Measurements from ENCODE around the gene PROZ.

The PROZ gene

DNA sequence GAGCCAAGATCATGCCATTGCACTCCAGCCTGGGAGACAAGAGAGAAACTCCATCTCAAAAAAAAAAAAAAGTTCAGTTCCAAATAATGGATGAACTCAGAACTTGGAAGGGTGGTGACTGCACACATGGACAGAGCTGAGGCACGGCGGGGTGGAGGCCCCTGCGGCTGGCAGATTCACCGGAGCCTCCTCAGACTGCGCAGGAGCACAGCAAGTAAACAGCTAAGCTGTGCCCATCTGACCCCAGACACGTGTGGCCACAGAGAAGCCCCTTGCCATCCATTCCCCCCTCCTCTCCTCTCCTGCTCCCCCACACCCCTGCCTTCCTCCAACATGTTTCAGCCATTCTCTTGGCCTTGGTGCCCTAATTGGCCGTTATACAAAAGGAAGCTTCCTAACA is 15.6 kb upstream of the PROZ start:
- H3K9me3 ChIP-seq (ENCODE audit: control insufficient read depth in 1 of 2, low read length in 2 of 2), result no peaks in the 10 kb centered on the region
- no peak overlapping the region for H3K9ac ChIP-seq (ENCODE audit: low read depth in 1 of 2, low read length in 2 of 2)
- H3K36me3 ChIP-seq (ENCODE audit: control insufficient read depth in 1 of 2, insufficient read depth in 2 of 2, low read length in 2 of 2), result no peaks in the 10 kb centered on the region
- no peak overlapping the region for H3K27ac ChIP-seq (ENCODE audit: low read depth, low read length)
- no peaks in the 10 kb centered on the region for H3K27me3 ChIP-seq (ENCODE audit: control insufficient read depth in 1 of 2, insufficient read depth in 2 of 2, low read length in 2 of 2)
- no peak overlapping the region for H3K4me3 ChIP-seq (ENCODE audit: low read depth in 1 of 2, low read length in 2 of 2)
- no peaks in the 10 kb centered on the region for H3K4me1 ChIP-seq (ENCODE audit: control insufficient read depth in 1 of 2, insufficient read depth in 2 of 2, low read length in 2 of 2)

DNA sequence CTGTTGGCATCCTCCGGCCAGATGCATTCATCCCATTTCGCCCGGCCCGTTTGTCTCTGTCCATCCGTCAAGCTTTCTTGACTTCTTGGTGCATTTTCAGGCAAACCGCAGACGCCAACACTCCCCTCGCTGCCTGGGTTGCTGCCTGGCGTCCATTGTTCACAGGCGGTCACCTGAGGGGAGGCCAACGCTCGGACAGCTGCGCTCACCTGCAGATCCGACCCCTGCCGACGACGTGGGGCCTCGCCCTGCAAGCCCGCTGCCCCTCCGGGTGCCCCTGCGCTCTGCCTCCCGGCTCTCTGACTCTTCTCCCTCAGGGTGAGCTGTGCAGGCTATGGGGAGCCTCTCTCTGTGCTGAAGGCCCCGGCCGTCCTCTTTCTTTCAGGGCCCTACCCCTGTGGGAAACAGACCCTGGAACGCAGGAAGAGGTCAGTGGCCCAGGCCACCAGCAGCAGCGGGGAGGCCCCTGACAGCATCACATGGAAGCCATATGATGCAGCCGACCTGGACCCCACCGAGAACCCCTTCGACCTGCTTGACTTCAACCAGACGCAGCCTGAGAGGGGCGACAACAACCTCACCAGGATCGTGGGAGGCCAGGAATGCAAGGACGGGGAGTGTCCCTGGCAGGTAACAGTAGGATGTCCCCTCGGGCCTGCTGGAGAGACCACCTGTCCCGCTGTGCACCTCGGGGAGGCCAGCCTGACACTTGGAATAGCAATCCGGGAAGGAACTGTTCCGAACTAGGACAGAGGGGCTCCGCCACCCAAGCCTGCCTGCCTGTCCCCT is 14.8 kb upstream of the PROZ start:
- Histone ChIP-seq H3K27me3 (ENCODE audit: control insufficient read depth in 1 of 2, insufficient read depth in 2 of 2, low read length in 2 of 2) (no peaks in the 10 kb centered on the region), H3K4me1 (ENCODE audit: control insufficient read depth in 1 of 2, insufficient read depth in 2 of 2, low read length in 2 of 2) (no peaks in the 10 kb centered on the region), H3K36me3 (ENCODE audit: control insufficient read depth in 1 of 2, insufficient read depth in 2 of 2, low read length in 2 of 2) (no peaks in the 10 kb centered on the region), H3K9ac (ENCODE audit: low read depth in 1 of 2, low read length in 2 of 2) (no peak overlapping the region), H3K4me3 (ENCODE audit: low read depth in 1 of 2, low read length in 2 of 2) (no peak overlapping the region), H3K27ac (ENCODE audit: low read depth, low read length) (no peak overlapping the region), H3K9me3 (ENCODE audit: control insufficient read depth in 1 of 2, low read length in 2 of 2) (no peaks in the 10 kb centered on the region)

DNA sequence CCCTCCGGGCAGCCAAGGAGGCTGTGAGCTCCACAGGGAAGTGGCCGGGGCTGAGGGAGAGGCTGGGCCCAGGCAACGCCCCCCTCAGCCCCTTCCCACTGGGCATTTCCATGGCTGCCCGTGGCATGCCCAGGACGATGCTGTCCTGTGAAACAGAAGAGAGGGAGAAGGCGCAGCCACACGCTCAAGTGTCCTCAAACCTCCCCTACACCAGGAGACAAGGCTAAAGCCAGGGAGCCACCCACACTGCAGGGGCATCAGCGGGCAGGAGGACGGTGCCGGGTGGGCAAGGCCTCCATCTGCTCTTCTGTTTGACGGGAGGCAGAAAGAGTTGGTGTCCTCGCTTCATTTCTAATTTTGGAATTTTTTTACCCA is 14.2 kb upstream of the PROZ start:
- no peaks in the 10 kb centered on the region for H3K4me1 ChIP-seq (ENCODE audit: control insufficient read depth in 1 of 2, insufficient read depth in 2 of 2, low read length in 2 of 2)
- no peaks in the 10 kb centered on the region for H3K27me3 ChIP-seq (ENCODE audit: control insufficient read depth in 1 of 2, insufficient read depth in 2 of 2, low read length in 2 of 2)

DNA sequence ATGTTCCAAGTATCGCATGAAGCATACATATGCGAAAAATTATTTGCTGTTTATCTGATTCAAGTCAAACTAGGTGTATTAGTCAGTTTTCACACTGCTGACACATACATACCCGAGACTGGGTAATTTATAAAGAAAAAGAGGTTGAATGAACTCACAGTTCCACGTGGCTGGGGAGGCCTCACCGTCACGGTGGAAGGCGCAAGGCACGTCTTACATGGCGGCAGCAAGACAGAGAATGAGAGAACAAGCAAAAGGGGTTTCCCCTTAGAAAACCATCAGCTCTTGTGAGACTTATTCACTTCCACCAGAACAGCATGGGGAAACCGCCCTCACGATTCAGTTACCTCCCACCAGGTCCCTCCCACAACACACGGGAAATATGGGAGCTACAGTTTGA is 13.0 kb upstream of the PROZ start:
- H3K9me3 ChIP-seq (ENCODE audit: control insufficient read depth in 1 of 2, low read length in 2 of 2), result no peaks in the 10 kb centered on the region
- H3K27ac ChIP-seq (ENCODE audit: low read depth, low read length), result no peak overlapping the region
- H3K27me3 ChIP-seq (ENCODE audit: control insufficient read depth in 1 of 2, insufficient read depth in 2 of 2, low read length in 2 of 2), result no peaks in the 10 kb centered on the region
- H3K4me3 ChIP-seq (ENCODE audit: low read depth in 1 of 2, low read length in 2 of 2), result no peak overlapping the region
- no peaks in the 10 kb centered on the region for H3K4me1 ChIP-seq (ENCODE audit: control insufficient read depth in 1 of 2, insufficient read depth in 2 of 2, low read length in 2 of 2)
- H3K9ac ChIP-seq (ENCODE audit: low read depth in 1 of 2, low read length in 2 of 2), result no peak overlapping the region
- H3K36me3 ChIP-seq (ENCODE audit: control insufficient read depth in 1 of 2, insufficient read depth in 2 of 2, low read length in 2 of 2), result no peaks in the 10 kb centered on the region

More for the DNA sequence above, 14.2 kb upstream of the PROZ start:
- no peaks in the 10 kb centered on the region for H3K9me3 ChIP-seq (ENCODE audit: control insufficient read depth in 1 of 2, low read length in 2 of 2)
- no peak overlapping the region for H3K27ac ChIP-seq (ENCODE audit: low read depth, low read length)
- H3K36me3 ChIP-seq (ENCODE audit: control insufficient read depth in 1 of 2, insufficient read depth in 2 of 2, low read length in 2 of 2), result no peaks in the 10 kb centered on the region
- H3K9ac ChIP-seq (ENCODE audit: low read depth in 1 of 2, low read length in 2 of 2), result no peak overlapping the region
- no peak overlapping the region for H3K4me3 ChIP-seq (ENCODE audit: low read depth in 1 of 2, low read length in 2 of 2)

DNA sequence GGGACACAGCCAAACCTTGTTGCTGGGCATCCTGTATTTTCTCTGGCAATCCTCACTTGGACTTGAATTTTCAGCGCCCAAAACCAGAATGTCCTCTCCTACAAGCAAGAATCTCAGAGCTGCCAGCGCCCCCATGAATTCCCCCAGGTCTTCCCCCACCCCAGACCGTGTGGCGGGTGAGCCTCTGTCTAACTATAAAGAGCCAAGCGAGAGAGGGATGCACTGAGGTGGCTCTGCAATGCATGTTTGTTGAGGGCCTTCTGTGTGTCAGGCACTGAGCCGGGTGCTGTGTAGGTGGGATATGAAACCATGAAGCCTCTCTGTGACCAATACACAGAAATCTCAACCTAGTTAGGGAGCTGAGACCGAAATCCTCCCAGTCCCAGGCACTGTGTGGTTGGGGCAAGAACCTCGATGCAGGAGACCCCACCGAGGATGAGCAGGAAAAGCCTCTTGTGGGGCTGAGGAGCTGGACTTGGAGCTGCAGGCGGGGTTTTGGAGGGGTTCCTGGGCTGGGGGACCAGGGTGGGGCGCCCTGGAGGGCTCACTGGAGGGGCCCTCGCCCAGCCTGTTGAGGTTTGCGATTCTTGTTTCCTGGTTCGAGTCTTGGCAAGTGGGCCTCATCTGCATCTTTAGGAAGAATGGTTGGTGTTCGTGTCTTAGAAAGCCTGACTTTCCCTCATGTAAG is 12.4 kb upstream of the PROZ start:
- Histone ChIP-seq H3K27ac (ENCODE audit: low read depth, low read length) (no peak overlapping the region), H3K4me1 (ENCODE audit: control insufficient read depth in 1 of 2, insufficient read depth in 2 of 2, low read length in 2 of 2) (no peaks in the 10 kb centered on the region), H3K27me3 (ENCODE audit: control insufficient read depth in 1 of 2, insufficient read depth in 2 of 2, low read length in 2 of 2) (no peaks in the 10 kb centered on the region)

DNA sequence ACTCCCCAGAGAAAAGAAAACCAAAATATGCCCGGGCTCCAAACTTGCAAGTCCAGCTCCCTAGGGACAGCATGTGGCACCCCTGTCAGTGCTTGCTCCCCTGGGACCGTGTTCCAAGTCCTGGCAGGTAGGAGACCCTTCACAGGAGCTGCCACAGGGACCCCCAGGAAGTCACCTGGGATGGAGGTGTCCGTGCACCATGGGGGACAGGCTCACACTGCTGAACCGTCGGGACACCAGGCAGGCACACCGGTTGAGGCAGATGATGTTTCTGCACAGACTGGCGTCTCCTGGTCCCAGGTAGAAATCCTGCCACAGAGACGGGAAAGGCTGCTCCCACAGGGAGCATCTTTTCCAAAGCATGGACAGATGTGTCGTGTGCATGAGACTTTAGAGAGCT is 11.7 kb upstream of the PROZ start:
- H3K9me3 ChIP-seq (ENCODE audit: control insufficient read depth in 1 of 2, low read length in 2 of 2), result no peaks in the 10 kb centered on the region
- H3K27me3 ChIP-seq (ENCODE audit: control insufficient read depth in 1 of 2, insufficient read depth in 2 of 2, low read length in 2 of 2), result peaks cover 0 to 2% of the 10 kb centered on the region in 2 donors
- H3K4me3 ChIP-seq (ENCODE audit: low read depth in 1 of 2, low read length in 2 of 2), result no peak overlapping the region
- H3K4me1 ChIP-seq (ENCODE audit: control insufficient read depth in 1 of 2, insufficient read depth in 2 of 2, low read length in 2 of 2), result no peaks in the 10 kb centered on the region
- no peaks in the 10 kb centered on the region for H3K36me3 ChIP-seq (ENCODE audit: control insufficient read depth in 1 of 2, insufficient read depth in 2 of 2, low read length in 2 of 2)
- H3K9ac ChIP-seq (ENCODE audit: low read depth in 1 of 2, low read length in 2 of 2), result no peak overlapping the region
- H3K27ac ChIP-seq (ENCODE audit: low read depth, low read length), result no peak overlapping the region

More for the DNA sequence above, 12.4 kb upstream of the PROZ start:
- Histone ChIP-seq H3K9me3 (ENCODE audit: control insufficient read depth in 1 of 2, low read length in 2 of 2) (no peaks in the 10 kb centered on the region), H3K36me3 (ENCODE audit: control insufficient read depth in 1 of 2, insufficient read depth in 2 of 2, low read length in 2 of 2) (no peaks in the 10 kb centered on the region), H3K9ac (ENCODE audit: low read depth in 1 of 2, low read length in 2 of 2) (no peak overlapping the region), H3K4me3 (ENCODE audit: low read depth in 1 of 2, low read length in 2 of 2) (no peak overlapping the region)

DNA sequence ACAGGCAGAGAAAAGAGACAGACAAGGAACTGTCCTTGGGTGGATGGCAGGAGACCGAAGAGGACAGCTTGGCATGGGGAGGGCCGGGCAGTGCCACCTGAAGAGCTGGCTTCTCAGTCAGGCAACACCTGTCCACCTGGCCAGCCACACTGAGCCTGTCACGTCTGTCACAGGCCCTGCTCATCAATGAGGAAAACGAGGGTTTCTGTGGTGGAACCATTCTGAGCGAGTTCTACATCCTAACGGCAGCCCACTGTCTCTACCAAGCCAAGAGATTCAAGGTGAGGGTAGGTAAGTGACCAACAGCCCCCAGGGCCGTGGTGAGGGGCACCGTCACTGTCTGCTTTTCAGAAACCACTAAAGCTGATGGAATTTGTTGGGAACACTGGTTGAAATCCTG is 11.2 kb upstream of the PROZ start:
- H3K9ac ChIP-seq (ENCODE audit: low read depth in 1 of 2, low read length in 2 of 2), result no peak overlapping the region
- no peaks in the 10 kb centered on the region for H3K36me3 ChIP-seq (ENCODE audit: control insufficient read depth in 1 of 2, insufficient read depth in 2 of 2, low read length in 2 of 2)
- H3K9me3 ChIP-seq (ENCODE audit: control insufficient read depth in 1 of 2, low read length in 2 of 2), result no peaks in the 10 kb centered on the region
- H3K4me3 ChIP-seq (ENCODE audit: low read depth in 1 of 2, low read length in 2 of 2), result no peak overlapping the region
- no peak overlapping the region for H3K27ac ChIP-seq (ENCODE audit: low read depth, low read length)
- H3K27me3 ChIP-seq (ENCODE audit: control insufficient read depth in 1 of 2, insufficient read depth in 2 of 2, low read length in 2 of 2), result peaks cover 0 to 6% of the 10 kb centered on the region in 2 donors
- peaks cover 0 to 3% of the 10 kb centered on the region in 2 donors for H3K4me1 ChIP-seq (ENCODE audit: control insufficient read depth in 1 of 2, insufficient read depth in 2 of 2, low read length in 2 of 2)

DNA sequence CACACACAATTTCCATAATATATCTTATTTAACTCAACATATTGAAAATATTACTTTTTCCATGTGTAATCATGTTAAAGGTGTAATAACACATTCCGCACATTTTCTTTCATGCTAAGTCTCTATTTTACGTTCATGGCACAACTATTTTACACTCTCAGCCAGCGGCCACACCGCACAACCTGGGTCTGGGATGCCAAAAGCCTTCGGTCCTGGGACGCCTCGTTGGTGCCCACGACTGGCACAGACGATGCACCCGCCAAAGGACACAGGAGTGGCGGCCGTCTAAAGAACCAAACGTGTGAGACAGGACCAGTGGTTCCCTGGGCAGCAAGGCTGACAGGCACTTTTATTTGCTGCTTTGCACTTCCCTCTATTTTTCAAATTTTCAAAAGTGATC is 10.0 kb upstream of the PROZ start:
- H3K9me3 ChIP-seq (ENCODE audit: control insufficient read depth in 1 of 2, low read length in 2 of 2), result no peaks in the 10 kb centered on the region
- H3K27me3 ChIP-seq (ENCODE audit: control insufficient read depth in 1 of 2, insufficient read depth in 2 of 2, low read length in 2 of 2), result peaks cover 0 to 6% of the 10 kb centered on the region in 2 donors
- H3K4me3 ChIP-seq (ENCODE audit: low read depth in 1 of 2, low read length in 2 of 2), result no peak overlapping the region
- no peaks in the 10 kb centered on the region for H3K36me3 ChIP-seq (ENCODE audit: control insufficient read depth in 1 of 2, insufficient read depth in 2 of 2, low read length in 2 of 2)
- H3K27ac ChIP-seq (ENCODE audit: low read depth, low read length), result no peak overlapping the region
- no peak overlapping the region for H3K9ac ChIP-seq (ENCODE audit: low read depth in 1 of 2, low read length in 2 of 2)
- peaks cover 6 to 15% of the 10 kb centered on the region in 2 donors for H3K4me1 ChIP-seq (ENCODE audit: control insufficient read depth in 1 of 2, insufficient read depth in 2 of 2, low read length in 2 of 2)

DNA sequence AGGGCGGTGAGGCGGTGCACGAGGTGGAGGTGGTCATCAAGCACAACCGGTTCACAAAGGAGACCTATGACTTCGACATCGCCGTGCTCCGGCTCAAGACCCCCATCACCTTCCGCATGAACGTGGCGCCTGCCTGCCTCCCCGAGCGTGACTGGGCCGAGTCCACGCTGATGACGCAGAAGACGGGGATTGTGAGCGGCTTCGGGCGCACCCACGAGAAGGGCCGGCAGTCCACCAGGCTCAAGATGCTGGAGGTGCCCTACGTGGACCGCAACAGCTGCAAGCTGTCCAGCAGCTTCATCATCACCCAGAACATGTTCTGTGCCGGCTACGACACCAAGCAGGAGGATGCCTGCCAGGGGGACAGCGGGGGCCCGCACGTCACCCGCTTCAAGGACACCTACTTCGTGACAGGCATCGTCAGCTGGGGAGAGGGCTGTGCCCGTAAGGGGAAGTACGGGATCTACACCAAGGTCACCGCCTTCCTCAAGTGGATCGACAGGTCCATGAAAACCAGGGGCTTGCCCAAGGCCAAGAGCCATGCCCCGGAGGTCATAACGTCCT is 9.4 kb upstream of the PROZ start:
- H3K4me1 ChIP-seq (ENCODE audit: control insufficient read depth in 1 of 2, insufficient read depth in 2 of 2, low read length in 2 of 2), result peaks cover 8 to 17% of the 10 kb centered on the region in 2 donors
- peaks cover 0 to 6% of the 10 kb centered on the region in 2 donors for H3K27me3 ChIP-seq (ENCODE audit: control insufficient read depth in 1 of 2, insufficient read depth in 2 of 2, low read length in 2 of 2)
- no peak overlapping the region for H3K27ac ChIP-seq (ENCODE audit: low read depth, low read length)
- H3K9me3 ChIP-seq (ENCODE audit: control insufficient read depth in 1 of 2, low read length in 2 of 2), result no peaks in the 10 kb centered on the region
- no peak overlapping the region for H3K4me3 ChIP-seq (ENCODE audit: low read depth in 1 of 2, low read length in 2 of 2)
- H3K9ac ChIP-seq (ENCODE audit: low read depth in 1 of 2, low read length in 2 of 2), result no peak overlapping the region
- H3K36me3 ChIP-seq (ENCODE audit: control insufficient read depth in 1 of 2, insufficient read depth in 2 of 2, low read length in 2 of 2), result no peaks in the 10 kb centered on the region

All from duodenal mucosa (tissue), 2 donors.